IMR-90 (cell line): Measurements from ENCODE around the gene PCNX4. TPM values are rescaled to one million over a fixed set of nuclear protein-coding genes. Genes with fewer than 3 reads are reported as not detected.
A peak's percentile ranks its signal among the peaks of the same experiment; 100 is the strongest.

Source experiments
- ATAC-seq: fragments of 200-7000 bp; cut with Tn5 transposase; 2 replicates; pipeline ENCODE4 v1.9.1; 2020; ENCODE audit warnings: low read depth, mild to moderate bottlenecking, moderate library complexity
- BruUV-seq: library from RNA; stranded (reverse); fragments of 400-500 nt; replicated peaks from 2 replicates; lab custom pipeline; 2021; lab: Mats Ljungman, UMichigan
- CTCF ChIA-PET: fragments of 300-600 bp; formaldehyde crosslinking; extraction: SDS; loops from one replicate; lab custom pipeline; 2021; ENCODE audit warnings: antibody characterized with exemption; lab: Yijun Ruan, JAX
- POLR2A ChIA-PET: fragments of 300-600 bp; sonication (Branson Sonifier 250); formaldehyde crosslinking; loops from one replicate; lab custom pipeline; 2022; ENCODE audit warnings: antibody characterized with exemption; ENCODE audit not compliant: unreplicated experiment; lab: Charles Lee
- DNase-seq: peaks from one replicate; pipeline ENCODE4 v3.0.0; 2013
- H2AFZ ChIP-seq: replicated peaks from 2 replicates; pipeline ENCODE3; 2013; ENCODE audit warnings: low read length, mild to moderate bottlenecking; ENCODE audit not compliant: poor library complexity
- H2AK5ac ChIP-seq: 2 replicates; pipeline ENCODE4 v1.6.1; 2013; ENCODE audit warnings: low read depth, low read length, inconsistent platforms
- H2AK9ac ChIP-seq: replicated peaks from 2 replicates; pipeline ENCODE3; 2013; ENCODE audit warnings: mild to moderate bottlenecking, low read depth, low read length, moderate library complexity; ENCODE audit not compliant: poor library complexity
- H2BK120ac ChIP-seq: 2 replicates; pipeline ENCODE4 v1.6.1; 2013; ENCODE audit warnings: low read depth, low read length, inconsistent platforms
- H2BK15ac ChIP-seq: 3 replicates; pipeline ENCODE4 v1.6.1; 2013; ENCODE audit warnings: low read depth, low read length, inconsistent platforms
- H2BK20ac ChIP-seq: 2 replicates; pipeline ENCODE4 v1.6.1; 2013; ENCODE audit warnings: low read depth, mild to moderate bottlenecking, inconsistent platforms, low read length, moderate library complexity
- H2BK5ac ChIP-seq: 2 replicates; pipeline ENCODE4 v1.6.1; 2013; ENCODE audit warnings: mild to moderate bottlenecking, low read depth, low read length, inconsistent platforms; ENCODE audit not compliant: poor library complexity, severe bottlenecking
- H3K14ac ChIP-seq: replicated peaks from 2 replicates; pipeline ENCODE4 v1.6.1; 2013; ENCODE audit warnings: low read depth, low read length, inconsistent platforms
- H3K18ac ChIP-seq: 2 replicates; pipeline ENCODE4 v1.6.1; 2013; ENCODE audit warnings: low read depth, low read length, control low read depth
- H3K23ac ChIP-seq: 2 replicates; pipeline ENCODE4 v1.6.1; 2013; ENCODE audit warnings: low read depth, low read length, inconsistent platforms
- H3K27ac ChIP-seq: 2 replicates; pipeline ENCODE4 v1.5.1; 2013; ENCODE audit warnings: mild to moderate bottlenecking, control low read depth, low read length; ENCODE audit not compliant: insufficient read depth
- H3K27me3 ChIP-seq: 2 replicates; pipeline ENCODE4 v1.6.1; 2013; ENCODE audit warnings: low read length; ENCODE audit not compliant: control insufficient read depth, insufficient read depth
- H3K36me3 ChIP-seq: 2 replicates; pipeline ENCODE4 v1.6.1; 2013; ENCODE audit warnings: low read length, mixed read lengths; ENCODE audit not compliant: control insufficient read depth, insufficient read depth
- H3K4ac ChIP-seq: 2 replicates; pipeline ENCODE4 v1.6.1; 2013; ENCODE audit warnings: low read depth, low read length, inconsistent platforms
- H3K4me1 ChIP-seq: 2 replicates; pipeline ENCODE4 v1.6.1; 2013; ENCODE audit warnings: low read length, mixed read lengths; ENCODE audit not compliant: control insufficient read depth, insufficient read depth
- H3K4me2 ChIP-seq: 2 replicates; pipeline ENCODE4 v1.6.1; 2013; ENCODE audit warnings: low read depth, mild to moderate bottlenecking, control low read depth, low read length, moderate library complexity
- H3K4me3 ChIP-seq: 2 replicates; pipeline ENCODE4 v1.5.1; 2013; ENCODE audit warnings: low read depth, mild to moderate bottlenecking, control low read depth, low read length, moderate library complexity; ENCODE audit not compliant: insufficient read depth
- H3K56ac ChIP-seq: 2 replicates; pipeline ENCODE4 v1.6.1; 2013; ENCODE audit warnings: low read length, inconsistent platforms; ENCODE audit not compliant: insufficient read depth; ENCODE audit errors: extremely low read depth
- H3K79me1 ChIP-seq, 2 experiments: 2 replicates each; pipeline ENCODE4 v1.6.1; 2013; ENCODE audit warnings: low read length in 2 of 2, inconsistent platforms in 1 of 2, low read depth in 1 of 2
- H3K9ac ChIP-seq: 2 replicates; pipeline ENCODE4 v1.6.1; 2013; ENCODE audit warnings: low read depth, low read length, control low read depth
- H3K9me1 ChIP-seq: 2 replicates; pipeline ENCODE4 v1.6.1; 2013; ENCODE audit warnings: low read length, inconsistent platforms; ENCODE audit not compliant: insufficient read depth
- H3K9me3 ChIP-seq: 2 replicates; pipeline ENCODE4 v1.6.1; 2013; ENCODE audit warnings: low read length; ENCODE audit not compliant: control insufficient read depth, insufficient read depth
- H4K20me1 ChIP-seq: 2 replicates; pipeline ENCODE4 v1.6.1; 2013; ENCODE audit warnings: low read length, inconsistent platforms; ENCODE audit not compliant: insufficient read depth
- H4K5ac ChIP-seq: 2 replicates; pipeline ENCODE4 v1.6.1; 2013; ENCODE audit warnings: mild to moderate bottlenecking, low read depth, low read length, control low read depth
- H4K8ac ChIP-seq, 2 experiments: 2 replicates each; pipeline ENCODE4 v1.6.1; 2013; ENCODE audit warnings: low read depth in 2 of 2, low read length in 2 of 2, control low read depth in 1 of 2, inconsistent platforms in 1 of 2
- H4K91ac ChIP-seq: 2 replicates; pipeline ENCODE4 v1.6.1; 2013; ENCODE audit warnings: low read depth, low read length, inconsistent platforms; ENCODE audit not compliant: insufficient read depth
- BHLHE40 ChIP-seq: fragments of 150-350 bp; IDR thresholded peaks from 2 replicates; pipeline ENCODE4 v1.6.1; 2016; ENCODE audit warnings: mild to moderate bottlenecking, low read depth, low read length
- MAFK ChIP-seq: IDR thresholded peaks from 2 replicates; pipeline ENCODE4 v1.6.1; 2012; ENCODE audit warnings: low read depth, low read length, improper control_type of control experiment
- POLR2A ChIP-seq: IDR thresholded peaks from 2 replicates; pipeline ENCODE4 v1.6.1; 2012; ENCODE audit warnings: mild to moderate bottlenecking, low read depth, low read length
- RAD21 ChIP-seq: IDR thresholded peaks from 2 replicates; pipeline ENCODE4 v1.6.1; 2012; ENCODE audit warnings: low read length, improper control_type of control experiment
- RFX5 ChIP-seq: IDR thresholded peaks from 2 replicates; pipeline ENCODE4 v1.8.0; 2012; ENCODE audit warnings: low read depth, mild to moderate bottlenecking, low read length, moderate library complexity
- USF2 ChIP-seq: fragments of 150-350 bp; IDR thresholded peaks from 2 replicates; pipeline ENCODE4 v1.6.1; 2017; ENCODE audit warnings: mild to moderate bottlenecking, antibody characterized with exemption, low read length, low read depth
- WGBS, 2 experiments: methylation state at CpG; one replicate each; pipeline versions ENCODE4 v1.1.5 to v1.1.7; 2013; ENCODE audit warnings: missing lambda C conversion rate in 2 of 2; ENCODE audit not compliant: insufficient read length in 1 of 2; ENCODE audit errors: extremely low coverage in 2 of 2; 5-methylcytosine and 5-hydroxymethylcytosine counted together
- dilution Hi-C: fragments of 300-500 bp; cut with HindIII; formaldehyde crosslinking; loops from one replicate; pipeline ENCODE4 v1.14.3; 2018; ENCODE audit warnings: low sequenced_read_pairs; ENCODE audit not compliant: unreplicated experiment
- in situ Hi-C: fragments of 300-500 bp; cut with MboI; formaldehyde crosslinking; loops from 3 replicates; pipeline ENCODE4 v1.14.3; 2019; ENCODE audit warnings: low sequenced_read_pairs, inconsistent platforms, mixed read lengths
- intact Hi-C: fragments of 100-400 bp; cut with micrococcal nuclease; formaldehyde crosslinking; loops from 2 replicates; pipeline ENCODE4 v1.10.0; 2022
- polyA plus RNA-seq, 3 experiments: library from polyadenylated mRNA; depleted of rRNA; stranded (reverse); fragments of >200 nt; gene quantifications; 2 replicates each; pipeline ENCODE4 v1.2.3, GENCODE V29; 2012; ENCODE audit warnings: low replicate concordance in 1 of 3
- total RNA-seq: library from RNA; depleted of rRNA; stranded (reverse); fragments of >200 nt; gene quantifications from 2 replicates; pipeline ENCODE4 v1.2.3, GENCODE V29; 2012

Gene PCNX4
- total and polyA plus RNA-seq, 2 of the 4 experiments (the other 2 are of a cell fraction): 55.4 to 128 TPM

DNA sequence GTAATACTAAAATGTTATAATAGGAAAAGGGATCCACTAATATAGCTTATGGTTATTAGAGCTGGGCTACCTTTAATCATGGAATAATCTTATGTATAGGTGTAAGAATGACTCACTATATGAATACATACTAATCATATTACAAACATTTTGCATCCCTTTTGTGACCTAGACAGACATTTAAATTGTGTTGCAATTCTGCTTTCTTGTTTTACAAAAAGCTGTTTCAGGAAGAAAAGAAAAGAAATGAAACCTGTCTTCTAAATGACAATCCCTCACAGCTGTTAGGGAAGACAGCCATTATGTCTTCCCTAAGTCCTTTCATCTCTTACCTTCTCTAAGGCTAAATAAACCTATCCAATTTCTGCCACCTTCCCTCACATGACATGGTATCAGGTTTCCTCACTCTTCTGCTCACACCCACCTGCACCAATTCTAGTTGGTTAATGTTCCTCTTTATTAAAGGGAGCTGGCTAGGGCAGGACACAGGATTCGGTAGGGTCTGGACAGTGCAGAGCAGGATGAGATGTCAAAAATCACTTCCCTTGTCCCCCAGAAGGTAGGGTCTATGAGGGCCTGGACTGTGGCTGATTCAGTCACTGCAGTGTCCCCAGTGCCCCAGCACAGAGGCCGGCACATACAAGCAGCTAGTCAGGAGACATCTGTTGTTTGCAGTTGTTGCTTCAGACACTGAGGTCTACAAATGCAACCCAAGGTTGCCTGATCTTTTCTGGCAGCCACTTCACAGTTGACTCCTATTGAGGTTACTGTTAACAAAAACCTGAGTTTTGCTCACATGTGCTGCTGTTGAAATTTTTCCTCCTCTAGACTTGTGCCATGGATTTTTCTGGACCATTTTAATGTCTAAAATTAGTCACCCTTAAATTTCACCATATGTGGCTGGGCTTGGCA, 69.7 kb downstream of the PCNX4 start:
- dilution Hi-C loops: no loop called here
- no peak overlapping the region; the same call in 1 of the 2 replicates for H2AK5ac ChIP-seq
- peak overlapping the region; percentile 7 for H2BK5ac ChIP-seq
- H3K9ac ChIP-seq: no peak overlapping the region
- peaks cover 3% of the 10 kb centered on the region; the same call in 1 of the 2 replicates for H3K36me3 ChIP-seq
- no peak overlapping the region for H2AFZ ChIP-seq
- BruUV-seq: no TSS peak
- ChIA-PET POLR2A (no interaction called here), CTCF (interaction anchor here (0.5 kb wide), 1 partner anchor 1896 kb away, joined by 4 read pairs; no protein-coding TSS in a partner anchor)
- 50% methylated on average over 1 of the region's 2 CpGs; no CpG with 5 or more reads in 1 of the 2 experiments for WGBS, 2 experiments
- no peak overlapping the region for H2BK120ac ChIP-seq
- H3K4me3 ChIP-seq: no peak overlapping the region
- no peaks in the 10 kb centered on the region for H4K20me1 ChIP-seq
- H2AK9ac ChIP-seq: peak overlapping the region; percentile 57
- H3K9me3 ChIP-seq: no peaks in the 10 kb centered on the region
- ATAC-seq: no peak
- H2BK15ac ChIP-seq: no peak overlapping the region
- no peak overlapping the region; the same call in 1 of the 2 replicates for H3K18ac ChIP-seq
- H3K23ac ChIP-seq: no peak overlapping the region
- no peak overlapping the region; the same call in 1 of the 2 replicates for H3K56ac ChIP-seq
- no peak overlapping the region for H4K8ac ChIP-seq
- no peak overlapping the region for H3K4ac ChIP-seq
- no peak overlapping the region for H2BK20ac ChIP-seq
- in situ Hi-C loops: loop anchor here (5.0 kb wide), 1 partner anchor 69 kb away; the partner anchor contains the start of gene PCNX4
- intact Hi-C loops: no loop called here
- no peak overlapping the region; the same call in 1 of the 2 replicates for H3K27ac ChIP-seq
- DNase-seq: peak; percentile 18
- peaks cover 7% of the 10 kb centered on the region; the same call in 1 of the 2 replicates for H3K9me1 ChIP-seq
- H4K5ac ChIP-seq: peak overlapping the region; percentile 43; the same call in 1 of the 2 replicates
- peak overlapping the region; percentile 19 for H3K14ac ChIP-seq
- H4K91ac ChIP-seq: no peak overlapping the region
- H3K79me1 ChIP-seq: peaks cover 22 to 47% of the 10 kb centered on the region in 2 experiments
- no peak overlapping the region for H3K4me2 ChIP-seq
- peaks cover 6% of the 10 kb centered on the region for H3K4me1 ChIP-seq
- no peaks in the 10 kb centered on the region for H3K27me3 ChIP-seq
- TF ChIP-seq POLR2A (no peak), RFX5 (no peak), MAFK (no peak), RAD21 (no peak), BHLHE40 (no peak), USF2 (no peak)
